Loucy (cell line): ENCODE measurements around the gene PRKN.

ENCODE experiments used
- H2AFZ ChIP-seq: fragments of 200-600 bp; sonication (generic); 2 replicates; pipeline ENCODE4 v1.6.0; 2016; ENCODE audit warnings: antibody characterized with exemption, mild to moderate bottlenecking, low read length, moderate library complexity
- H3F3A ChIP-seq: fragments of 200-600 bp; 2 replicates; pipeline ENCODE4 v1.6.0; 2016; ENCODE audit warnings: antibody characterized with exemption, low read depth, mild to moderate bottlenecking
- H3K27me3 ChIP-seq: fragments of 200-600 bp; sonication (generic); 2 replicates; pipeline ENCODE4 v1.6.1; 2014; ENCODE audit warnings: low read length, mild to moderate bottlenecking; ENCODE audit not compliant: insufficient read depth, poor library complexity, severe bottlenecking
- H3K36me3 ChIP-seq: fragments of 200-600 bp; sonication (generic); 2 replicates; pipeline ENCODE4 v1.6.1; 2016; ENCODE audit warnings: low read length; ENCODE audit not compliant: insufficient read depth
- H3K4me1 ChIP-seq: fragments of 200-600 bp; sonication (generic); 2 replicates; pipeline ENCODE4 v1.5.1; 2014; ENCODE audit warnings: low read length, mild to moderate bottlenecking; ENCODE audit not compliant: insufficient read depth, poor library complexity, severe bottlenecking
- H3K4me2 ChIP-seq: fragments of 200-600 bp; sonication (generic); 2 replicates; pipeline ENCODE4 v1.6.0; 2014; ENCODE audit warnings: antibody characterized with exemption, low read length, low read depth, mild to moderate bottlenecking; ENCODE audit not compliant: poor library complexity, severe bottlenecking
- H3K4me3 ChIP-seq: fragments of 200-600 bp; sonication (generic); 2 replicates; pipeline ENCODE4 v1.5.1; 2014; ENCODE audit warnings: low read length, mild to moderate bottlenecking, mixed read lengths; ENCODE audit not compliant: poor library complexity, severe bottlenecking
- H3K79me2 ChIP-seq: fragments of 200-600 bp; sonication (generic); 2 replicates; pipeline ENCODE4 v1.6.1; 2014; ENCODE audit warnings: low read length; ENCODE audit not compliant: insufficient read depth
- H3K9ac ChIP-seq: fragments of 200-600 bp; sonication (generic); 2 replicates; pipeline ENCODE4 v1.6.0; 2014; ENCODE audit warnings: mild to moderate bottlenecking, low read depth, low read length, moderate library complexity; ENCODE audit not compliant: poor library complexity, severe bottlenecking
- H3K9me2 ChIP-seq: fragments of 200-600 bp; sonication (generic); replicated peaks from 2 replicates; pipeline ENCODE4 v1.6.1; 2016; ENCODE audit warnings: low read depth, low read length, mixed read lengths
- H3K9me3 ChIP-seq: fragments of 200-600 bp; sonication (generic); 2 replicates; pipeline ENCODE4 v1.6.1; 2014; ENCODE audit warnings: mild to moderate bottlenecking, antibody characterized with exemption, low read length, low read depth; ENCODE audit not compliant: insufficient read depth
- H4K20me1 ChIP-seq: fragments of 200-600 bp; sonication (generic); 2 replicates; pipeline ENCODE4 v1.6.0; 2014; ENCODE audit warnings: antibody characterized with exemption, low read length, mild to moderate bottlenecking; ENCODE audit not compliant: insufficient read depth, poor library complexity, severe bottlenecking
- EZH2phosphoT487 ChIP-seq: fragments of 200-600 bp; IDR thresholded peaks from 2 replicates; pipeline ENCODE4 v1.6.1; 2018; ENCODE audit warnings: antibody characterized with exemption, mild to moderate bottlenecking, moderate library complexity, borderline replicate concordance
- TF ChIP-seq, protein P1 (sequence below): fragments of 200-600 bp; sonication (generic); conservative IDR thresholded peaks from 2 replicates; pipeline ENCODE4 v1.5.1; 2014; ENCODE audit warnings: mild to moderate bottlenecking, antibody characterized with exemption, low read length

PRKN gene

DNA sequence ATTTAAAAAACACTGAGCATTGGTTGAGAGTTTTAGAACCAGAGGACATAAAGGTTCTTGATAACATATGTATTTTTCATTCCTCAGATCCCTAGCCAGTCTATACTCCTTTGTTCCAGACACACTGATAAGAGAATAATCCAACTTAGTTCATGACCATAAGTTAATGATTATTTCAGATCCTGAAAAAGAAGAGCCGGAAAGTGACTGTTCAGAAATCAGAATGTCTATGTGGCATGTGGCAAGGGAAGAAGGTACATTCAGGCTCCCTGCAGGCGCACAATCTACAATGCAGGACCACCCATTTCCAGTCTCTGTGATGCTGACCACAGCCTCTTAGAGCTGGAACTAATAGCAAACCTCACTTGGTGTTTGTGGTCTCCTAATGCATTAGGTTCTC is 787.0 kb downstream of the PRKN start:
- Histone ChIP-seq H3K79me2 (no peaks in the 10 kb centered on the region), H3K9me3 (no peaks in the 10 kb centered on the region), H3K4me1 (no peaks in the 10 kb centered on the region), H3K27me3 (no peaks in the 10 kb centered on the region), H3K9me2 (no peaks in the 10 kb centered on the region), H3F3A (no peaks in the 10 kb centered on the region), H3K4me3 (no peak overlapping the region), H3K36me3 (no peaks in the 10 kb centered on the region), H3K9ac (no peak overlapping the region), H4K20me1 (no peaks in the 10 kb centered on the region), H2AFZ (no peak overlapping the region), H3K4me2 (no peak overlapping the region)
- TF ChIP-seq, protein P1, sequence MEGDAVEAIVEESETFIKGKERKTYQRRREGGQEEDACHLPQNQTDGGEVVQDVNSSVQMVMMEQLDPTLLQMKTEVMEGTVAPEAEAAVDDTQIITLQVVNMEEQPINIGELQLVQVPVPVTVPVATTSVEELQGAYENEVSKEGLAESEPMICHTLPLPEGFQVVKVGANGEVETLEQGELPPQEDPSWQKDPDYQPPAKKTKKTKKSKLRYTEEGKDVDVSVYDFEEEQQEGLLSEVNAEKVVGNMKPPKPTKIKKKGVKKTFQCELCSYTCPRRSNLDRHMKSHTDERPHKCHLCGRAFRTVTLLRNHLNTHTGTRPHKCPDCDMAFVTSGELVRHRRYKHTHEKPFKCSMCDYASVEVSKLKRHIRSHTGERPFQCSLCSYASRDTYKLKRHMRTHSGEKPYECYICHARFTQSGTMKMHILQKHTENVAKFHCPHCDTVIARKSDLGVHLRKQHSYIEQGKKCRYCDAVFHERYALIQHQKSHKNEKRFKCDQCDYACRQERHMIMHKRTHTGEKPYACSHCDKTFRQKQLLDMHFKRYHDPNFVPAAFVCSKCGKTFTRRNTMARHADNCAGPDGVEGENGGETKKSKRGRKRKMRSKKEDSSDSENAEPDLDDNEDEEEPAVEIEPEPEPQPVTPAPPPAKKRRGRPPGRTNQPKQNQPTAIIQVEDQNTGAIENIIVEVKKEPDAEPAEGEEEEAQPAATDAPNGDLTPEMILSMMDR = no peak
- TF ChIP-seq EZH2phosphoT487 = no peak

DNA sequence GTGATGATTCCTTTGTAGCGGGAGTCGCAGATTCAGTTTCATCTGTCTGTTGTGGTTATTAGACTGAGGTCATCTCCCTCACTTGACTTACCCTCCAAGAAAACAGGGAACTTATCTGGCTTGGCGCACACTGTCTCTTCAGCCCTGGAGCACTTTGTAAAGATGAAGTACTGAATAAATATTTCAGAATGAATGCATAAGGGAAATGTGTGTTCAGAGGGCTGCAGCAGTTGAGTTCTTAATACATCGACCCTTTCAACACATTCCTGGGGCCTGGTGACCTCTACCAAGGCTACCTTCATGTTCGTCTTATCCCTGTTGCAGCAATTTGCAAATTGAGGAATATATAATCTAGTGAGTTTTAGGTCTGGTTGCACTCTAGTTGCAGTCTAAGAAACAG is 801.2 kb downstream of the PRKN start:
- H3K36me3 ChIP-seq = no peaks in the 10 kb centered on the region
- H3K9me3 ChIP-seq = no peaks in the 10 kb centered on the region
- no peak overlapping the region for H3K4me2 ChIP-seq
- H3F3A ChIP-seq = no peaks in the 10 kb centered on the region
- no peak overlapping the region for H2AFZ ChIP-seq
- H3K4me1 ChIP-seq = no peaks in the 10 kb centered on the region
- H3K27me3 ChIP-seq = no peaks in the 10 kb centered on the region
- no peak overlapping the region for H3K4me3 ChIP-seq
- TF ChIP-seq, protein P1 = no peak
- no peak for TF ChIP-seq EZH2phosphoT487
- H3K79me2 ChIP-seq = no peaks in the 10 kb centered on the region
- no peaks in the 10 kb centered on the region for H4K20me1 ChIP-seq
- no peak overlapping the region for H3K9ac ChIP-seq
- H3K9me2 ChIP-seq = no peaks in the 10 kb centered on the region

DNA sequence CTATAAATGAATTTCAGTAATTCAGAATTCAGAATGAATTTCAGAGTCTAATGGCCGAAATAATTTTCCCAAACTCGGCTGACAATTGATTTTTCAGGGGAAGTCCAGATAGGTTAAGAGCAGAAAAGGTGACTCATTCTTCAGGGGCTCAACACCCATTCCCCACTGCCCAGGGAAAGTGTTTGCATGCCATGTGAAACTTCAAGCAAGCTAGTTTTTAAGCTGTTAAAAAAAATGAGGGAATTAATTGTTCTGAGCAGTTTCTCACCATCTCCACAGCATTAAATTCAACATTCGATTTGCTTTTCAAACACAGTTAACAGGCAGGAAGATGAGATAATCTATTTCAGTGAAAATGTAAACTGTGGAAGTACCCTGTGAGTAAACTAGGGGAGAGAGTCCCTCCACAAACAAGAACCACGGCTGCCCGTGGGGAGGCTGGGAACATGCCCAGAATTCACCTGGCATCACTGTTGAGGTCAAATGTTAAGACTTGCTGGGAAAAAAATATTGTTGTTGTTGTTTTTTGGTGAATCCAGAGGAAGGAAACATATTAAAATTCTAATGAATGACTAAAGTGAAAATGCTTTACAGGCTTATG is 803.0 kb downstream of the PRKN start:
- H3K4me3 ChIP-seq = no peak overlapping the region
- no peaks in the 10 kb centered on the region for H3K27me3 ChIP-seq
- no peaks in the 10 kb centered on the region for H4K20me1 ChIP-seq
- no peaks in the 10 kb centered on the region for H3K4me1 ChIP-seq
- H2AFZ ChIP-seq = no peak overlapping the region
- no peaks in the 10 kb centered on the region for H3K9me2 ChIP-seq
- H3K4me2 ChIP-seq = no peak overlapping the region
- no peaks in the 10 kb centered on the region for H3F3A ChIP-seq
- no peak overlapping the region for H3K9ac ChIP-seq
- H3K9me3 ChIP-seq = no peaks in the 10 kb centered on the region
- H3K79me2 ChIP-seq = no peaks in the 10 kb centered on the region
- no peak for TF ChIP-seq EZH2phosphoT487
- H3K36me3 ChIP-seq = no peaks in the 10 kb centered on the region

DNA sequence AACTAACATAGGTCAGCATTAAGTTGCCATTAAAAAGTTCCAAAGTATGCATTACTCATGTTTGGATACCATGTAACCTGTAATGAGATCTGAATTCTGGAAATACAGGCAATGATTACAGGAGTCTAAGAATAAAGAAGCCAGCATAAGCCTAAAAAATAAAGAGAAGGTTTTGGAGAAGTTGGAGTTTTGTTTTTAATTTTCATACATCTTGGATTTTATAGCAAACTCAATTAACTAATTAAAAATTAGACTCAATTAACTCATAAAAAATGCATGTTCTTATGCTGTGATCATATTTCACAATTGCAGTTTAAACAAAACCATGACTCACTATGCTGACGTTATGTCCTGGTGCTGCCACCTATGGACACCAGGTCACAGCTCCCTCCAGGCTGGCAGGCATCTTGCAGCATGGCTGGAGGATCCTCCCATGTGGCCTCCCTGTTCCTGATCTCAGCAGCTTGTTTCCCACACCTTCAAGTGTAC is 804.9 kb downstream of the PRKN start:
- no peaks in the 10 kb centered on the region for H3F3A ChIP-seq
- H3K9ac ChIP-seq = no peak overlapping the region
- no peaks in the 10 kb centered on the region for H3K9me2 ChIP-seq
- no peaks in the 10 kb centered on the region for H3K27me3 ChIP-seq
- no peak overlapping the region for H3K4me2 ChIP-seq
- no peaks in the 10 kb centered on the region for H4K20me1 ChIP-seq
- H3K9me3 ChIP-seq = no peaks in the 10 kb centered on the region
- no peaks in the 10 kb centered on the region for H3K79me2 ChIP-seq
- H3K4me1 ChIP-seq = no peaks in the 10 kb centered on the region
- H2AFZ ChIP-seq = no peak overlapping the region
- no peaks in the 10 kb centered on the region for H3K36me3 ChIP-seq
- H3K4me3 ChIP-seq = no peak overlapping the region
- TF ChIP-seq EZH2phosphoT487 = no peak
- TF ChIP-seq, protein P1 = peak; percentile 56
